Mucosa of descending colon (tissue), 3 donors: ENCODE data around the gene GRIN1. TPM values are rescaled to one million over a fixed set of nuclear protein-coding genes. Genes with fewer than 3 reads are reported as not detected.
A peak's percentile ranks its signal among the peaks of the same experiment; 100 is the strongest.

Source experiments
- ATAC-seq: fragments of 200-7000 bp; cut with Tn5 transposase; one replicate; pipeline ENCODE4 v1.9.1; 2020; ENCODE audit warnings: mild to moderate bottlenecking, moderate library complexity
- DNase-seq, 3 donors: peaks; one replicate each; pipeline ENCODE4 v3.0.0-alpha.2; 2020
- H3K36me3 ChIP-seq: fragments of 200-600 bp; one replicate; pipeline ENCODE4 v1.8.0; 2021; ENCODE audit warnings: low read depth, mild to moderate bottlenecking
- H3K4me1 ChIP-seq: fragments of 200-600 bp; one replicate; pipeline ENCODE4 v1.8.0; 2021; ENCODE audit warnings: low read depth, mild to moderate bottlenecking
- H3K4me3 ChIP-seq: fragments of 200-600 bp; one replicate; pipeline ENCODE4 v1.8.0; 2021; ENCODE audit warnings: mild to moderate bottlenecking
- H3K9me3 ChIP-seq: fragments of 200-600 bp; one replicate; pipeline ENCODE4 v1.8.0; 2021; ENCODE audit warnings: mild to moderate bottlenecking
- CTCF ChIP-seq: fragments of 200-600 bp; IDR thresholded peaks from one replicate; pipeline ENCODE4 v1.8.0; 2022; ENCODE audit warnings: antibody characterized with exemption, mild to moderate bottlenecking
- intact Hi-C, 2 donors: fragments of 100-400 bp; cut with DNase I in 1 of 2; cut with micrococcal nuclease in 1 of 2; formaldehyde crosslinking; loops; one replicate each; pipeline versions ENCODE4 v1.11.0 to v1.11.1; 2022; cut with DNase I, micrococcal nuclease
- long read RNA-seq, 2 donors: library from polyadenylated mRNA; unstranded; transcript quantifications; one replicate each; pipeline ENCODE4 v2.0.0, GENCODE V29; 2019 to 2021
- total RNA-seq, 3 donors: library from RNA; stranded (reverse); fragmentation: NEBNext Ultra II Directional in 2 of 3; extraction: Animal tissue kit (Norgen Biotek cat#: 25700) in 2 of 3; gene quantifications; one replicate each; pipeline versions ENCODE4 v1.2.1 to v1.2.4, GENCODE V29; 2021 to 2023
- donor health status: DM: no; HTN: no; CAD: no; lungs with moderate emphysema.
- donor health status: DM: no; HTN: no; CAD: no.
- donor health status: DM: no; HTN: yes; CAD: no.

Gene GRIN1
- 1 to 10 TPM in 1 of 3 donors, under 1 TPM in 1, not detected in 1; 0.36 to 2.6 TPM for total RNA-seq
- long read RNA-seq, donor 1, partial matches to known transcripts: 0 of 1 reads
- long read RNA-seq, donor 1, other reads (novel, unspliced or antisense): 0 of 1 reads
- long read RNA-seq, donor 2: 0 reads

GRCh38 chr9:137138722-137139467 lies at the start of gene GRIN1:
TSS of gene GRIN1 (plus strand) at chr9:137139154. CDS start at chr9:137139487, 333 bp downstream.
- DNase-seq: peak in 1 of 3 donors; percentile 34
- intact Hi-C loops: no loop called here
- Histone ChIP-seq H3K9me3 (no peaks in the 10 kb centered on the region), H3K4me3 (no peak within 1 kb of the TSS), H3K4me1 (no peaks in the 10 kb centered on the region), H3K36me3 (no peaks in the 10 kb centered on the region)
- no peak for TF ChIP-seq CTCF
- ATAC-seq: peak; percentile 46

- peaks cover 5% of the 10 kb centered on the region for H3K36me3 ChIP-seq
- intact Hi-C loops: no loop called here
Measured at GRCh38 chr9:137089232-137089947, 49.6 kb upstream of the GRIN1 start.

DNA sequence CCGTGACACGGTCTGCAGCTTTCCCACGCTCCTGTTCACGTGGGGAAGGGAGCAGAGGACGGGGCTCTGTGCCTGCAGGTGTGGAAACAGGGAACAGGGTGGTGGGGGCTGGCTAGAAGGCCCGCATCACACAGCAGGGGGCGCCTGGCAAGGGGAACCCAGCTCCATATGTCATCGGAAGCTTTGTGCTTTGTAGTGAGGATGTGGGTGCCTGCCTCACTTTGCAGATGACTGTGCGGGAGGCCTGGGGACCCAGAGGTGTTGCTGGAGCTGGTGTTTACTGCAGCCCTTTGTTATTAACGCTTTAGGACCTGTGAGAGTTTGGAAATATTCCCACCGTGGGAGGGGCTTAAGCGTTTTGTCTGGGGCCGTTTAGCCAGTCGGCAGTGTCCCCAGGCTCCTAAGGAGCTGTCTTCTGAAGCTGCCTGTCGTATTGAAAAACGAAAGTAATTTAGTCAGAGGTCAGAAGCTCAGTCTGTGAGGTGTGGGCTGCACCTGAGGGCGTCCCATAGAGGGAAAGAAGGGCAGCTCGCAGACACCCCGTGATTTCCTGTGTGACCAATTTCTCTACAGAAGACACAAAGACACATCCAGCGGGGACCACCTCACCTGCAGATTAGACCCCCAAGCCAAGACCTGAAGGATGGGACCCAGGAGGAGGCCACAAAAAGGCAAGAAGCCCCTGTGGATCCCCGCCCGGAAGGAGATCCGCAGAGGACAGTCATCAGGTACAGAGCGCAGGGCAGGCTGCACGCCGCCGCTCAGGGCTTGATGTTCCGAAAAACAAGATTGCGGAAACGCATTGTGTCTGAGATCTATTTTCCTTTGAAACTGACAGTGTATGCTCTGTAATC lies 43.1 kb upstream of the GRIN1 start:
- intact Hi-C loops: no loop called here
- H3K9me3 ChIP-seq: no peaks in the 10 kb centered on the region
- DNase-seq (peak; percentile 57 to 75 (median 66)), ATAC-seq (peak; percentile 90)
- H3K4me3 ChIP-seq: no peak overlapping the region
- no peaks in the 10 kb centered on the region for H3K4me1 ChIP-seq
- H3K36me3 ChIP-seq: no peaks in the 10 kb centered on the region
- no peak for TF ChIP-seq CTCF

More at GRCh38 chr9:137089232-137089947, 49.6 kb upstream of the GRIN1 start:
- TF ChIP-seq CTCF: no peak
- no peak overlapping the region for H3K4me3 ChIP-seq
- no peaks in the 10 kb centered on the region for H3K9me3 ChIP-seq
- H3K4me1 ChIP-seq: peaks cover 21% of the 10 kb centered on the region
- no peak for ATAC-seq
- peak in 1 of 3 donors; percentile 44 for DNase-seq

DNA sequence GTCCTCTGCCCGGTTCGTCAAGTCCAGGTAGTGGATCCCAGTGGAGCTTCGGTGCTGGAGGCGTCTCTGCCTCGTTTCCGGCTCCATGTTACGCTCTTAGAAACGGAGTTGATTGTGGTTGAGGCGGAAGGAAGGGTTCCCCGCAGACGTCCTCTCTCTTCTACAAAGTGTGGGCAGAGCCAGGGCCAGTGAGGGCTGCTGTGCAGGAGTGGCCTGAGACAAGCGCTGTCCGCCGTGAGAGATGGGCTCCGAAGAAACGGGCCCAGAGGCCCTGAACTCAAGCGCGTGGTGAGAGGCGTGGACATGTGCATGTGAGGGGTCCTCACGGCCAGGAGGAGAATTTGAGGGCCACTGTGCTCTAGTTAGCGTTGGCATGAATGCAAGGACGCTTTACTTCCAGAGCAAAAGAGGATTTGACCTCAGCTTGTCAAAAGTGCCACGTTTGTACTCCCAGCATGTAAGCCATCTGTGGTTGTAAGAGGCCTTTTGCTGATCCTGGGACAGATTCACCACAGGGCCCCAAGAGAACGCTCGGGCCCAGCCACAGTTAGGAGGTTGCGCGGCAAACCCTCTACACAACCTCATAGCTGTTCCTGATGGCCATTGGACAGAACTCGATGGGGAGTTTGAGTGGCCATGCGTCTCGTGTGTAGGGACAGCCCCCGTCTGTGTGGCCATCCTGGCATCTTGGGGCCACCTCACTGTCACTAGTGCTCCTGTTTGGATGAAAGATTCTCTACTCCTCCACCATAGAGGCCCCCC lies 42.0 kb upstream of the GRIN1 start:
- peaks cover 5% of the 10 kb centered on the region for H3K36me3 ChIP-seq
- no peaks in the 10 kb centered on the region for H3K9me3 ChIP-seq
- ATAC-seq: no peak
- TF ChIP-seq CTCF: no peak
- DNase-seq: no peak
- H3K4me1 ChIP-seq: no peaks in the 10 kb centered on the region
- intact Hi-C loops: no loop called here
- no peak overlapping the region for H3K4me3 ChIP-seq
